ENCODE data around the gene GRK5. TPM values are rescaled to one million over a fixed set of nuclear protein-coding genes. Genes with fewer than 3 reads are reported as not detected.

Gene GRK5
- total RNA-seq, 4 donors from 2014 or later: 6.0 to 111 (median 9.5) TPM

DNA sequence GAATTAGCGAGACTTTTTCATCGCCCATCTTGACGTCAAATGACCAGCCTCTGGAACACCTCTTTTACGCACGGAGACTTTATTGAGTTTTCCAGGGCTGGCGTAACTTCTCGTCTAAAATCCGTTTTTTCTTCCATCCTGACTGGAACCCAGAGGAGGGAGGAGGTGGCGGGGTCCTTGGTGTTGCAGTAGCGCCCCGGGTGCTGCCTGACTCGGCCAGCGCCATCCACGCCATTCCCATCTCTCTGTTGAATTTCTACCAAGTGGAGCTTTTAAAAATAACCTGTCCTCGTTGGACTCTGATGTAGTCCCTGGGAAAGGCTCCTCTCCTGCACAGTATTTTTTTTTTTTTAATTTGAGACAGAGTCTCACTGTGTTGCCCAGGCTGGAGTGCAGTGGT lies 179.3 kb downstream of the GRK5 start:
- 87 to 94% methylated on average over 9 to 15 of the region's 15 CpGs for WGBS, 2 donors (ENCODE audit: low coverage in 1 of 2)
- H3K27me3 ChIP-seq: no peaks in the 10 kb centered on the region
- no peaks in the 10 kb centered on the region for H3K36me3 ChIP-seq
- H3K4me1 ChIP-seq: peaks cover 0 to 4% (median 2%) of the 10 kb centered on the region in 4 donors
- H3K9me3 ChIP-seq: no peaks in the 10 kb centered on the region
- TF ChIP-seq EP300 (IDR thresholded peaks at IDR 0.05; ENCODE audit: low read depth): no peak
- no peak for TF ChIP-seq POLR2A (IDR thresholded peaks at IDR 0.05)
- TF ChIP-seq, protein P1, sequence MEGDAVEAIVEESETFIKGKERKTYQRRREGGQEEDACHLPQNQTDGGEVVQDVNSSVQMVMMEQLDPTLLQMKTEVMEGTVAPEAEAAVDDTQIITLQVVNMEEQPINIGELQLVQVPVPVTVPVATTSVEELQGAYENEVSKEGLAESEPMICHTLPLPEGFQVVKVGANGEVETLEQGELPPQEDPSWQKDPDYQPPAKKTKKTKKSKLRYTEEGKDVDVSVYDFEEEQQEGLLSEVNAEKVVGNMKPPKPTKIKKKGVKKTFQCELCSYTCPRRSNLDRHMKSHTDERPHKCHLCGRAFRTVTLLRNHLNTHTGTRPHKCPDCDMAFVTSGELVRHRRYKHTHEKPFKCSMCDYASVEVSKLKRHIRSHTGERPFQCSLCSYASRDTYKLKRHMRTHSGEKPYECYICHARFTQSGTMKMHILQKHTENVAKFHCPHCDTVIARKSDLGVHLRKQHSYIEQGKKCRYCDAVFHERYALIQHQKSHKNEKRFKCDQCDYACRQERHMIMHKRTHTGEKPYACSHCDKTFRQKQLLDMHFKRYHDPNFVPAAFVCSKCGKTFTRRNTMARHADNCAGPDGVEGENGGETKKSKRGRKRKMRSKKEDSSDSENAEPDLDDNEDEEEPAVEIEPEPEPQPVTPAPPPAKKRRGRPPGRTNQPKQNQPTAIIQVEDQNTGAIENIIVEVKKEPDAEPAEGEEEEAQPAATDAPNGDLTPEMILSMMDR (IDR thresholded peaks at IDR 0.05): no peak
- no peak for TF ChIP-seq POLR2AphosphoS5 (IDR thresholded peaks at IDR 0.05)
- intact Hi-C loops (cut with DNase I; ENCODE audit: low total_unique reads): no loop called here
- H3K27ac ChIP-seq: no peak overlapping the region
- in situ Hi-C loops (cut with MboI; ENCODE audit: low pct_ligation_motif_present in 1 of 4, low pct_unique_long_range_greater_than_20kb in 1 of 4, low sequenced_read_pairs in 3 of 4): no loop called here
- H3K4me3 ChIP-seq: no peak overlapping the region
- DNase-seq: no peak

DNA sequence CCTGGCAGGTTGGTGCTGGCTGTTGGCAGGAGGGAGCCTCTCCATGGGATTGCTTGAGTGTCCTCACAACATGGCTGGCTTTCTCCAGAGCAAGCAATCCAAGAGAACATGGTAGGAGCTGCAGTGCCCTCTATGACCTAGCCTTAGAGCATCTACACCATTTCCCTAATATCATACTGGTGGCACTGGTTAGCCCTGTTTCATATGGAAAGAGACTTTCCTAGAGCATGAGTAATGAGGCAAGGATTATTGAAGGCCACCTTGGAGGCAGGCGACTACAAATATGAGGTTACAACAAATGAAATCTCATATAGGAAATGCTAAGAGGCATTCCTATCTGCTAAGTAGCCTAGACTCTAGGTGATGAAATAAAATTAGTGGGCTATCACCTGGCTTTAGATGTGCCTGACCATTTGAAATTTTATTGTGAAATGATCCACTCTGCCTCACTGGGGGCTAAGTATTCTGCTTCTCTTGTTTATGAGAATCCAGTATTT lies 181.5 kb downstream of the GRK5 start:
- 100% methylated on average over 1 of the region's 1 CpG for WGBS, 2 donors (ENCODE audit: low coverage in 1 of 2)
- H3K4me3 ChIP-seq: no peak overlapping the region
- H3K4me1 ChIP-seq: peaks cover 0 to 8% (median 3%) of the 10 kb centered on the region in 4 donors
- DNase-seq: no peak
- intact Hi-C loops (cut with DNase I; ENCODE audit: low total_unique reads): no loop called here
- H3K27me3 ChIP-seq: no peaks in the 10 kb centered on the region
- no peaks in the 10 kb centered on the region for H3K36me3 ChIP-seq
- H3K9me3 ChIP-seq: no peaks in the 10 kb centered on the region
- TF ChIP-seq EP300 (IDR thresholded peaks at IDR 0.05; ENCODE audit: low read depth): no peak
- TF ChIP-seq, protein P1 (IDR thresholded peaks at IDR 0.05): no peak
- TF ChIP-seq POLR2A (IDR thresholded peaks at IDR 0.05): no peak
- TF ChIP-seq POLR2AphosphoS5 (IDR thresholded peaks at IDR 0.05): no peak
- no peak overlapping the region for H3K27ac ChIP-seq
- in situ Hi-C loops (cut with MboI; ENCODE audit: low pct_ligation_motif_present in 1 of 4, low pct_unique_long_range_greater_than_20kb in 1 of 4, low sequenced_read_pairs in 3 of 4): no loop called here

DNA sequence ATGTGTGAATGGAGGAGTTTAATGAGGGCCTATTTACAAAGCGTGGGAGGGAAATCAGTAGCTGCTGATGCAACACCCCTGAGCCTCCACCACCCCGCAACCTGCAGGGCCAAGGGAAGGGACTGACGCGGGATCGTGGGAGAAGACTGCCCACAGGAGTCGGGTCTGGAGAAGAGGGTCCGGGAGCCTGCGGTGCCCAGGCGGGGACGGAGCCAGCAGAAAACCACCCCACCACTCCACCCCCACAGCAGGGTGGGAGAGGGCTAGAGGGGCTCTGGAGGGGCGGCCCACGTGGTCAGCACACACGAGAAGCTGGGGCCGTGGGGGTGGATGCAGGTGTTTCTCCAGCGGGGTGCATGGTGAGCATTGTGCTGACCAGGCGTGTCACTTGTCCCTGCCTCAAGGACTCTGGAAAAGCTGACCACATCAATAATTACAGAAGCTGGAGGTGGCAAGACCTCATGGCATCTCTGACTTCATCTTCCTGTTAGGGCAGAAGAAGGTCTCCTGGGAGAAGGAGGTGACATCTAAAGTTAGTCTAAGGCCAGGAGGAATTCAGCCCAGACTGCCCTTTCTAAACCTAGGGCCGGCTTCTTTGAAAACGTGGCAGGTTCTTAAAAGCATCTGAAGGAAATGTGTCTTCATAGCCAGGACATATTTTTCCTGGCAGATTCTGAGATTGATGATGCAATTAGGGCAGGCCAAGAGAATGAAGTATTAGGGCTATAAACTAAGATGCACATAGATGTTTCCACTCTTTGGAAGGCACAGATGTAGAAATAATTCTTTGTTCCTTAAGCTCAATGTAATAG lies 184.3 kb downstream of the GRK5 start:
- intact Hi-C loops (cut with DNase I; ENCODE audit: low total_unique reads) (no loop called here), in situ Hi-C loops (cut with MboI; ENCODE audit: low pct_ligation_motif_present in 1 of 4, low pct_unique_long_range_greater_than_20kb in 1 of 4, low sequenced_read_pairs in 3 of 4) (no loop called here)
- Histone ChIP-seq H3K27ac (peak overlapping the region in 2 of 4 donors; percentile 3 to 67), H3K4me3 (no peak overlapping the region), H3K4me1 (peaks cover 0 to 26% (median 6%) of the 10 kb centered on the region in 4 donors), H3K27me3 (no peaks in the 10 kb centered on the region), H3K9me3 (no peaks in the 10 kb centered on the region), H3K36me3 (no peaks in the 10 kb centered on the region)
- DNase-seq: no peak
- TF ChIP-seq EP300 (IDR thresholded peaks at IDR 0.05; ENCODE audit: low read depth) (no peak), POLR2AphosphoS5 (IDR thresholded peaks at IDR 0.05) (peak in 2 of 3 donors; percentile 14 to 36)
- WGBS, 2 donors (ENCODE audit: low coverage in 1 of 2): 87 to 89% methylated on average over 5 to 18 of the region's 18 CpGs

DNA sequence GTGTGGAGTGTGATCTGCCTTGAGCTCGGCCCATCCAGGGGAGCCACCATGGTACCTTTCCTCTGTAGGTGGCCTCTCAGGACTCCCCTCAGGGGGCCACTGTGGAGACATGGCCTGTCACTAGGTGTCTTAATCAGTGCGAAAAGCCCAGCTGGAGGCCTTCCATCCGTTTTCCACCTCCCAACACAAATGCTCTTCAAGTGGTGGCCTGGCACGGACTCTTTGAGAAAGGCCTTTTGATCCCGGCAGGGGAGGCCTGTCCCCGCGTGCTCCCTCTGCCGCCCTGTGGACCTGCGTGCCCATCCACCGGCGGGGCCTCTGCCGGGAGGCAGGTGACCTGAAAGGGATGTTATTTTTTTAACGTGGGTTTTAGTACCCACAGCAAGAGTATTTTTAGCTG lies 185.6 kb downstream of the GRK5 start:
- in situ Hi-C loops (cut with MboI; ENCODE audit: low pct_ligation_motif_present in 1 of 4, low pct_unique_long_range_greater_than_20kb in 1 of 4, low sequenced_read_pairs in 3 of 4) (no loop called here), intact Hi-C loops (cut with DNase I; ENCODE audit: low total_unique reads) (no loop called here)
- DNase-seq: no peak
- H3K27ac ChIP-seq: no peak overlapping the region
- no peaks in the 10 kb centered on the region for H3K9me3 ChIP-seq
- peaks cover 0 to 28% (median 6%) of the 10 kb centered on the region in 4 donors for H3K4me1 ChIP-seq
- no peak overlapping the region for H3K4me3 ChIP-seq
- WGBS, 2 donors (ENCODE audit: low coverage in 1 of 2): 43 to 78% methylated on average over 1 to 13 of the region's 13 CpGs
- TF ChIP-seq POLR2A (IDR thresholded peaks at IDR 0.05): no peak
- TF ChIP-seq, protein P1 (IDR thresholded peaks at IDR 0.05): no peak
- no peak for TF ChIP-seq EP300 (IDR thresholded peaks at IDR 0.05; ENCODE audit: low read depth)
- no peak for TF ChIP-seq POLR2AphosphoS5 (IDR thresholded peaks at IDR 0.05)
- H3K27me3 ChIP-seq: no peaks in the 10 kb centered on the region
- no peaks in the 10 kb centered on the region for H3K36me3 ChIP-seq
